Stimulated activated naive CD8-positive, alpha-beta T cell treated with anti-CD3 and anti-CD28 coated beads, Interleukin-15, Interleukin-2, amounts not matched to agents 100 U/mL and 50 U/mL, for 24 hours (primary cell): ENCODE data around the gene PKN2.
"Not testable (repeated sequence)": the region's sequence is repeated elsewhere in the genome, so short reads cannot be mapped to it uniquely, and the experiment has no call there.

Experiments used
- ATAC-seq: fragments of 150-1000 bp; cut with Tn5 transposase; one replicate; pipeline ENCODE4 v1.10.0; 2021
- DNase-seq: peaks from one replicate; pipeline ENCODE4 v3.0.0; 2021

PKN2 gene

GRCh38 chr1:88880717-88881116 lies 196.6 kb downstream of the PKN2 start:
- not testable (repeated sequence) for DNase-seq, ATAC-seq

GRCh38 chr1:88883156-88883555 lies 199.1 kb downstream of the PKN2 start:
- DNase-seq = no peak
- ATAC-seq = no peak
